Occipital lobe (tissue), 2 donors: ENCODE results near the gene FGL2. TPM values are rescaled to one million over a fixed set of nuclear protein-coding genes. Genes with fewer than 3 reads are reported as not detected.
"Not testable (repeated sequence)": the region's sequence is repeated elsewhere in the genome, so short reads cannot be mapped to it uniquely, and the experiment has no call there.

Experiments
- DNase-seq: peaks from one replicate; lab custom pipeline; 2025; lab: John Stamatoyannopoulos, UW
- total RNA-seq: library from RNA; depleted of rRNA; stranded (reverse); fragments of >200 nt; gene quantifications from one replicate; pipeline ENCODE4 v1.2.3, GENCODE V29; 2014

Gene FGL2
- total RNA-seq, 1 donor from 2014 or later, result 3.4 TPM

GRCh38 chr7:77157034-77157433 lies 42.6 kb downstream of the FGL2 start:
- not testable (repeated sequence) for DNase-seq

DNA sequence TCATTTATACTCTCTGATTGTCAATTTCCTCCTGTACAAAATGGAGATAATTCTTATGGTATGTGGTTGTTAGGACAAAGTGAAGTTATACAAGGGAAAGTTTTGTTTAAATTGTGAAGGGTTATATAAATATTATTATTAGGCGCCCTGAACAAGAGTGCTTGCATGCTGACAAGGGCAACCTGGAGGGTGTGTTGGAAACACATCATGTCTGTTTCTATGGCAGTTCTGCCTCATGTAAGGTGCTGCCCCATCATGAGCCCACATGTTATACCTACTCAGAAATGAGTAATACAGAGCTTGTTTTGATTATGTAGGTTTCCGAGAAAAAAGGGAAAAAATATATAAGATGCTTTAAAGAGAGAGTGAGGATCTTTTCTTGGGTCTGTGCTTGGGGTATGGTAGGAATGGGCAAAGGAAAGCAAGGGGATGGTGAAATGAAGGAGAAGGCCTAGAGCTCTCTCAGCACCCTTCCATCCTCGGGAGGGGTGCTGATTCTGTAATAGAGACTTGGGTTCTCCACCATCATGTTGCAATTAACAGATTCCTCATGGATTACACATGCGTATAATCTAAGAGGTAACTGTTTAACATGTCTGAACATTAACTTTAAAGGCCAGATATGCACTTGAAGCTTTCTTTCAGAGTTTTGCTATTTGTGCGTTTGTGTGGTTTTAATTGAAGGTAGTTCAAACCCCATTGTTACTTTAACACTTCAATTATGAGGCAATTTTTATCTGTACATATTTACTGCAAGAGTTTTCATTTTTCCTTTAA lies 43.8 kb downstream of the FGL2 start:
- not testable (repeated sequence) for DNase-seq

DNA sequence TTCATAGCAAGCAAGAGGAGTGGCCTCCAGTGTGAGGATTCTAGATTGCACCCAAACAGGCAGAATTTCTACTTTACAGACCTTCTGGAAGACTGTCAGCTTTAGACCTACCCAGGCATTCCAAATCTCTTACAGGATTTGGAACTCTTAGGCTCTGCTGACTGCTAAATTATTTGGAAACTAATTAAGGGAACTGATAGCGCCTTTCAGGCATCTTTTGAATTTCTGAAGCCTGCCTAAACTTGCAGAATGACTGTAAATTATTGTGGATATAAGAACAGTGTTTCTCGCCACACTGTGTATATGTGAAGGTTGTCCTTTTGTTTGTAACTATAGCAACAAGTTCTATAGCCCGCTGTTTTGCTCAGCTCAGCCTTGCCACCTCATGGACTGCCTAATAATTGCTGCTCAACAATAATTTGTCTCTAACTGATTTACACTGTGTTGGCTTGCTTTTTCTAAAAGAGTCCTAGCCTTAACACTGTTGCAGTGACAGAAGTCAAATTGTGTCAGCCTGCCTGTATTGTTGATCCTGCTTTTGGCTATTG lies 44.6 kb downstream of the FGL2 start:
- DNase-seq, result not testable (repeated sequence)

GRCh38 chr7:77152232-77152631 lies 47.4 kb downstream of the FGL2 start:
- DNase-seq, result not testable (repeated sequence)

Other genes with a start within 250 kb of the FGL2 start
- gene SPDYE17, start 167.5 kb downstream of the FGL2 start, total RNA-seq, result not detected
- 1.4 TPM for gene SPDYE18, start 137.3 kb downstream of the FGL2 start, total RNA-seq
- 15.4 TPM for gene CCDC146, start 77.2 kb downstream of the FGL2 start, total RNA-seq
- 12.6 TPM for gene GSAP, start 216.5 kb upstream of the FGL2 start, total RNA-seq